Fibroblast of skin of back (primary cell): ENCODE data around the gene CHL1.

Experiments used
- DNase-seq: peaks from one replicate; pipeline ENCODE4 v3.0.0-alpha.2; 2013

The CHL1 gene

GRCh38 chr3:411226-411625, 214.7 kb downstream of the CHL1 start:
- no peak for DNase-seq

GRCh38 chr3:414063-414462, 217.5 kb downstream of the CHL1 start:
- DNase-seq: peak; percentile 5

- no peak for DNase-seq
Measured at GRCh38 chr3:418239-418929, 221.8 kb downstream of the CHL1 start.

GRCh38 chr3:420584-420983, 224.0 kb downstream of the CHL1 start:
- DNase-seq: no peak

- no peak for DNase-seq
Measured at GRCh38 chr3:425079-425478, 228.5 kb downstream of the CHL1 start.

- no peak for DNase-seq
Measured at GRCh38 chr3:426072-426471, 229.5 kb downstream of the CHL1 start.

- DNase-seq: no peak
Measured at GRCh38 chr3:427128-427527, 230.6 kb downstream of the CHL1 start.

- no peak for DNase-seq
Measured at GRCh38 chr3:430186-430585, 233.6 kb downstream of the CHL1 start.

- DNase-seq: no peak
Measured at GRCh38 chr3:435161-435560, 238.6 kb downstream of the CHL1 start.

GRCh38 chr3:436053-436452, 239.5 kb downstream of the CHL1 start:
- no peak for DNase-seq

- DNase-seq: no peak
Measured at GRCh38 chr3:440826-441225, 244.3 kb downstream of the CHL1 start.

- DNase-seq: no peak
Measured at GRCh38 chr3:445960-446359, 249.4 kb downstream of the CHL1 start.

GRCh38 chr3:447671-448070, 251.1 kb downstream of the CHL1 start:
- DNase-seq: no peak

GRCh38 chr3:449711-450110, 253.1 kb downstream of the CHL1 start:
- DNase-seq: no peak

- DNase-seq: no peak
Measured at GRCh38 chr3:452221-452620, 255.7 kb downstream of the CHL1 start.

GRCh38 chr3:453106-453505, 256.5 kb downstream of the CHL1 start:
- DNase-seq: no peak

- peak; percentile 41 for DNase-seq
Measured at GRCh38 chr3:454986-455385, 258.4 kb downstream of the CHL1 start.

- no peak for DNase-seq
Measured at GRCh38 chr3:458124-458523, 261.6 kb downstream of the CHL1 start.

- DNase-seq: peak; percentile 8
Measured at GRCh38 chr3:458653-459310, 262.2 kb downstream of the CHL1 start.
